ENCODE measurements around the gene ATP2B3. TPM values are rescaled to one million over a fixed set of nuclear protein-coding genes. Genes with fewer than 3 reads are reported as not detected.

ATP2B3 gene
- total RNA-seq, 2 donors from 2014 or later = 0.68 to 0.85 TPM

DNA sequence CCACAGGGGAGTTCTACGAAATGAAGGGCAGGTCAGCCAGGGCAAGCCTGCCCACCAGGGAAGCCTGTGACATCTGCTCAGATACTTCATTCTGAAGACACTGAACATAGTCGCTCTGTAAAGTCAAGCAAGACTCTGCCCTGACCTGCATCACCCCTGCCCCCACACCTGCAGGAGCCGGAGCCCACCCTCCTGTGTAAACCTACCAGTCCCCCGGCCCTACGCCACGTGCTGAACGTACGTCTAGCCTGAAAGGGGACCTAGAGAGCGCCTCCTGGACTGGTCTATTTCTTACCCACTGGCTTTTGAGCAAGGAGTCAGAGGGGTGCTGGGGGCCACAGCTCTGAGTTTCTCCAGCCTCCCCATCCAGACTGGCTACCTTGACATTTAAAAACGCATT, 69.9 kb downstream of the ATP2B3 start:
- Histone ChIP-seq H3K9me3 (no peaks in the 10 kb centered on the region), H3K27me3 (replicated peaks; ENCODE audit: insufficient read depth) (no peaks in the 10 kb centered on the region), H3K36me3 (peaks cover 4% of the 10 kb centered on the region), H3K4me1 (ENCODE audit: control insufficient read depth in 1 of 2, low read depth in 2 of 2) (no peaks in the 10 kb centered on the region), H3K27ac (no peak overlapping the region), H3K4me3 (no peak overlapping the region)
- no peak for DNase-seq (ENCODE audit: low spot score)
- TF ChIP-seq, protein P1, sequence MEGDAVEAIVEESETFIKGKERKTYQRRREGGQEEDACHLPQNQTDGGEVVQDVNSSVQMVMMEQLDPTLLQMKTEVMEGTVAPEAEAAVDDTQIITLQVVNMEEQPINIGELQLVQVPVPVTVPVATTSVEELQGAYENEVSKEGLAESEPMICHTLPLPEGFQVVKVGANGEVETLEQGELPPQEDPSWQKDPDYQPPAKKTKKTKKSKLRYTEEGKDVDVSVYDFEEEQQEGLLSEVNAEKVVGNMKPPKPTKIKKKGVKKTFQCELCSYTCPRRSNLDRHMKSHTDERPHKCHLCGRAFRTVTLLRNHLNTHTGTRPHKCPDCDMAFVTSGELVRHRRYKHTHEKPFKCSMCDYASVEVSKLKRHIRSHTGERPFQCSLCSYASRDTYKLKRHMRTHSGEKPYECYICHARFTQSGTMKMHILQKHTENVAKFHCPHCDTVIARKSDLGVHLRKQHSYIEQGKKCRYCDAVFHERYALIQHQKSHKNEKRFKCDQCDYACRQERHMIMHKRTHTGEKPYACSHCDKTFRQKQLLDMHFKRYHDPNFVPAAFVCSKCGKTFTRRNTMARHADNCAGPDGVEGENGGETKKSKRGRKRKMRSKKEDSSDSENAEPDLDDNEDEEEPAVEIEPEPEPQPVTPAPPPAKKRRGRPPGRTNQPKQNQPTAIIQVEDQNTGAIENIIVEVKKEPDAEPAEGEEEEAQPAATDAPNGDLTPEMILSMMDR (IDR thresholded peaks at IDR 0.05) = no peak
- ATAC-seq (ENCODE audit: insufficient number of reproducible peaks, low FRiP score, low read depth) = no peak

DNA sequence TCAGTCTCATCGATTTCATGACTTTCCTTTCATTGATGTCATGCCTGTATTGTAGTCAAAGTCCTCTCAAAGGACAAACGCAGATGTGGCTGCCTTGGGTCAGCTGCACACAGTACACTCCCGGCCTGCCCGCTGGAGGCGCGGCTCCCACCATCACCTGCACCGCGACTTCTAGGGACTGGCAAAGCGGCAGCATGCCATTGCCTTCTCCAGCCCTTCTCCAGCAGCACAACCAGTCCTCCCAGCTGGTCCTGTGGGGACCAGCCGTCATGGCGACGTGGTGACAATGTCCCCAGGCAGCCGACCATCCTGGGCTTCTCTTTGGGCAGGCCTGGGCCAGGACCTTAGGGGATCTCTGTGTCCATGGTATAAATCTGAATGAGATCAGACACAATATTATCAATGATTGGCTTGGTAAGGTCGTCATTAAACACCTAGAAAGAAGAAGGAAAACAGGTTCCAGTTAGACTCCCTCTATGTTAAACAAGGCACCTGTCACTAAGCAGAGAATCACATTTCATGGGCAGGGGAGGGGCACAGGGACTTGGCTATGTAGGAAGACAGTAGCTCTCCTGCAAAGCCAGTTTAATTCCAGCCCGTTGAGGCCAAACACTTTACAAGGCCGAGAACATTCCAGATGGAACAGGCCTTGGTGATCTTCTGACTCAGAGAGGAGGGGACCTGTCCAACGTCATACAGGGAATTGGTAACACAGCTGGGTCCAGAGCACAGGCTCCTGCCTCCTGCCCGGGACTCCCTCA, 70.8 kb downstream of the ATP2B3 start:
- Histone ChIP-seq H3K27ac (no peak overlapping the region), H3K27me3 (replicated peaks; ENCODE audit: insufficient read depth) (no peaks in the 10 kb centered on the region), H3K36me3 (peaks cover 4% of the 10 kb centered on the region), H3K4me3 (no peak overlapping the region), H3K9me3 (no peaks in the 10 kb centered on the region), H3K4me1 (ENCODE audit: control insufficient read depth in 1 of 2, low read depth in 2 of 2) (peaks cover 0 to 3% of the 10 kb centered on the region in 2 donors)
- TF ChIP-seq, protein P1 (IDR thresholded peaks at IDR 0.05) = no peak
- ATAC-seq (ENCODE audit: insufficient number of reproducible peaks, low FRiP score, low read depth) (no peak), DNase-seq (ENCODE audit: low spot score) (no peak)

DNA sequence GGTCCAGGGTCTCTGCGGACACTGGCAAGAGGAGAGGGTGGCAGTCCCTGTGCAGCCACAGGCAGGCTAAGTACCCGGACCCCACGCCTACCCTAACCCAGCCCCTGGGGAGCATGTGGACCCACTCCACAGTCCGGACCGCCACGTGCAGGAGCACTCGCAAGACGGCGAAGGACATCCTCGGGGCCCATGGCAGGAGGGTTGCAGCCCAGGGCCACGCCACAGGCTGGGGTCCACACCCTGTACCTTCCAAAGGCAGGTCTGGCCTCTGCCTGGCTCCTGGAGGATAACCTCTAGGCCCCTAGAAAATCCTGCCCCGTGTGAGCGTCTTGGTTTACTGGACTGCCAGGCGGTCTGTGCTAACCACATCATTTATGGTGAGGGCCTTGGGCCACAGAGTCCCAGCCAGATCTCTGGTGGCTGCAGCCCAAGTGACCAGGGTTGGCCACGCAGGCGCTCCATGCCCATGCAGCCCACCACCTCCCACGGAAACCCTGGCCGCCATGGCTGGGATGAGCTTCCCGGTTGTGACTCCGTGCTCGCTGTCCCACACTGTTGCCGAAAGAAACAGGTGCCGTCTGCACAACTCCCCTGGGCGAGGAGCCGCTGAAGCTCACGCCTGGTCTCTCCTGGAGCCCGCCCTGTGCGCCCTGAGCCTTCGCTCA, 71.5 kb downstream of the ATP2B3 start:
- no peak overlapping the region for H3K27ac ChIP-seq
- H3K4me3 ChIP-seq = no peak overlapping the region
- H3K4me1 ChIP-seq (ENCODE audit: control insufficient read depth in 1 of 2, low read depth in 2 of 2) = peaks cover 0 to 5% of the 10 kb centered on the region in 2 donors
- H3K36me3 ChIP-seq = peaks cover 4% of the 10 kb centered on the region
- TF ChIP-seq, protein P1 (IDR thresholded peaks at IDR 0.05) = no peak
- no peaks in the 10 kb centered on the region for H3K9me3 ChIP-seq
- ATAC-seq (ENCODE audit: insufficient number of reproducible peaks, low FRiP score, low read depth) (no peak), DNase-seq (ENCODE audit: low spot score) (no peak)
- H3K27me3 ChIP-seq (replicated peaks; ENCODE audit: insufficient read depth) = no peaks in the 10 kb centered on the region

DNA sequence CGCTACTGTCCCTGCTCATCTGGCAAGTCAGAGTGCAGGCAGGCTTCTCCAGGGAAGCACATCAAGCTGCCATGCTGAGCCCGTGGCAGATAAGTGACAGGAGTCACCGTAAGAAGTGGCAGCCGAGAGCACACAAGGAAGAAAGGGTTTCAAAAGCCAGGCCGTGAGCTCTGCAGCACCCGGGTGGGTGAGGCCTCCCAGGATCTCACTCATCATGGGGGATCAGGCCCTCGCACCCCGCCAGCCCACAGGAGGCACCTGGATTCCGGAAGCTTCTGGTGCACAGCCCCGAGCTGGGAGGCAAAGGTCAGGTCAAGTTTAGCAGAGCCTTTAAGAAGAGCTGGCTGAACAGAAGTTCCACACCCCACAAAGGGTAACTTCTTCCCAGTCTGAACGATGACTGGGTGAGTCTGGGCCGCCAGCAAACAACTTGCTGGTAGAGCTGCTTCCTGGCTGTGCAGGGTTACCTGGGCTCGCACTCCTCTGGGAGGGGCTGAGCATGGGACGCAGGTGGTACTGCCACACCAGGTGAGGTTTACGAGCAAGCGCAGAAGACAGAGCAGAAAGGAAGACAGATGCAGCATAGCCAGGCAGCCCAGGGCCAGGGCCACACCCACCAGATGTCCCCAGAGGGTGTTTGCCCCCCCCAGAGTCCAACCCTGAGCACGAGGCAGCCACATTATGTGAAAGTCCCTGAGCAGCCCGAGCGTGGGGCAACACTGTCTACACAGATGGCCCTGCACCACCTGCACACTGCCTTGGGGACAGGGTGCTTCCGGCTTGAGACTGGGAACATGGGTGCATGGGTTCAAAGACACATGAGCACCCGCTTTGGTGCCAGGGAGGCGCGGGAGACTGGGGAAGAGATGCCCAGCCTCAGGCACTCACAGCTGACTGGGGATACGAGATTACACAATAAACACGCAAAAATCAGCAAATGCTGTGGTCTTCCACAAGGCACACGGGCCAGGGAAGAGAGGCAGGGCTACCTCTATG, 73.8 kb downstream of the ATP2B3 start:
- Histone ChIP-seq H3K9me3 (no peaks in the 10 kb centered on the region), H3K27ac (no peak overlapping the region), H3K27me3 (replicated peaks; ENCODE audit: insufficient read depth) (no peaks in the 10 kb centered on the region), H3K36me3 (peaks cover 4% of the 10 kb centered on the region), H3K4me1 (ENCODE audit: control insufficient read depth in 1 of 2, low read depth in 2 of 2) (peaks cover 0 to 5% of the 10 kb centered on the region in 2 donors), H3K4me3 (no peak overlapping the region)
- TF ChIP-seq, protein P1 (IDR thresholded peaks at IDR 0.05) = no peak
- ATAC-seq (ENCODE audit: insufficient number of reproducible peaks, low FRiP score, low read depth) = no peak
- no peak for DNase-seq (ENCODE audit: low spot score)

Data from thoracic aorta (tissue), 2 donors.